Right renal pelvis (tissue), 4 donors: Measurements from ENCODE around the gene CBY1. TPM values are rescaled to one million over a fixed set of nuclear protein-coding genes. Genes with fewer than 3 reads are reported as not detected.
A peak's percentile ranks its signal among the peaks of the same experiment; 100 is the strongest.
"Not testable (repeated sequence)": the region's sequence is repeated elsewhere in the genome, so short reads cannot be mapped to it uniquely, and the experiment has no call there.

Source experiments
- DNase-seq, 4 donors: peaks; one replicate each; pipeline ENCODE4 v3.0.0-alpha.2; 2013; ENCODE audit warnings: low read depth in 4 of 4, low spot score in 3 of 4, missing footprints in 1 of 4
- polyA plus RNA-seq, 4 donors: library from polyadenylated mRNA; unstranded; fragments of 120-200 nt; gene quantifications; one replicate each; pipeline ENCODE4 v1.2.1, GENCODE V29; 2013; ENCODE audit not compliant: insufficient read length in 4 of 4

Gene CBY1
- 10 to 100 TPM; 57.3 to 61.9 (median 61.2) TPM for polyA plus RNA-seq

GRCh38 chr22:38656256-38657044, at the start of gene CBY1, which contains the start of gene FAM227A:
Gene CBY1, plus strand, starts transcription at chr22:38656638. Its CDS starts 11,417 bp downstream, at chr22:38668055.
Gene FAM227A, minus strand, starts transcription at chr22:38656392. Its CDS starts 6,224 bp downstream, at chr22:38650168.
- DNase-seq, result peak; percentile 71 to 93 (median 84)

- no peak for DNase-seq
These were observed 48.8 kb upstream of the CBY1 start for GRCh38 chr22:38607680-38608079.

- peak in 1 of 4 donors; percentile 0 for DNase-seq
These were observed 47.3 kb upstream of the CBY1 start for GRCh38 chr22:38608992-38609750.

- DNase-seq, result no peak
These were observed 46.2 kb upstream of the CBY1 start for GRCh38 chr22:38610234-38610633.

- DNase-seq, result no peak
These were observed 44.9 kb upstream of the CBY1 start for GRCh38 chr22:38611559-38611958.

GRCh38 chr22:38612217-38613006, 44.0 kb upstream of the CBY1 start:
- no peak for DNase-seq

GRCh38 chr22:38613588-38613987, 42.9 kb upstream of the CBY1 start:
- no peak for DNase-seq

GRCh38 chr22:38614332-38615063, 41.9 kb upstream of the CBY1 start:
- DNase-seq, result no peak

- not testable (repeated sequence) for DNase-seq
These were observed 41.4 kb upstream of the CBY1 start for GRCh38 chr22:38615064-38615405.

GRCh38 chr22:38618258-38618657, 38.2 kb upstream of the CBY1 start:
- no peak for DNase-seq

GRCh38 chr22:38618682-38619081, 37.8 kb upstream of the CBY1 start:
- no peak for DNase-seq

GRCh38 chr22:38623351-38623750, 33.1 kb upstream of the CBY1 start:
- DNase-seq, result no peak

GRCh38 chr22:38628444-38628843, 28.0 kb upstream of the CBY1 start:
- DNase-seq, result no peak

- DNase-seq, result no peak
These were observed 27.3 kb upstream of the CBY1 start for GRCh38 chr22:38629108-38629507.

GRCh38 chr22:38631724-38632123, 24.7 kb upstream of the CBY1 start:
- DNase-seq, result no peak

GRCh38 chr22:38632528-38632927, 23.9 kb upstream of the CBY1 start:
- DNase-seq, result no peak

- no peak for DNase-seq
These were observed 18.2 kb upstream of the CBY1 start for GRCh38 chr22:38638216-38638615.

GRCh38 chr22:38638728-38639127, 17.7 kb upstream of the CBY1 start:
- DNase-seq, result no peak

- no peak for DNase-seq
These were observed 14.9 kb upstream of the CBY1 start for GRCh38 chr22:38641476-38642040.

GRCh38 chr22:38644245-38644644, 12.2 kb upstream of the CBY1 start:
- not testable (repeated sequence) for DNase-seq
